HG03060 (cell line): ENCODE data around the gene CFAP298.

Experiments used
- ATAC-seq: cut with Tn5 transposase; IDR thresholded peaks from one replicate; pipeline ENCODE4 v1.9.1; 2021; ENCODE audit warnings: low read depth, moderate number of reproducible peaks; ENCODE audit not compliant: unreplicated experiment

The CFAP298 gene

DNA sequence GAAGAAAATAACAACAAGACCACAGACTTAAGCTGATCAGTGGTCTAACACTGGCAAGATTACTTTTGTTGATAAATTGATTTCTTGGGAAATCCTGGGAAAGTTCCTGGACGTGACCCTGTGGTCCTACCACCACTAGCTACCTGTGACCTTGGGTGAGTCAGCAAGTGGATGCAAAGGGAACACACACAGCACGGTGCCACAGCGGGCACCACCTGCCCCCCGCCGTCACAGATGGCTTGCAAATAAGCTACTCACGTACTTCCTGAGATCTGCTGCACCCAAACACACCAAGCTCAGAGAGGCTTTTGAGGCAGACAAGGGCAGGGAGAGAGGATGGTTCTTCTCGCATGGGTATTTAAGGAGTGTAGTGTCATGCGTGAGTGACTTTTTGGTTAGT is 12.7 kb downstream of the CFAP298 start:
- ATAC-seq: no peak

DNA sequence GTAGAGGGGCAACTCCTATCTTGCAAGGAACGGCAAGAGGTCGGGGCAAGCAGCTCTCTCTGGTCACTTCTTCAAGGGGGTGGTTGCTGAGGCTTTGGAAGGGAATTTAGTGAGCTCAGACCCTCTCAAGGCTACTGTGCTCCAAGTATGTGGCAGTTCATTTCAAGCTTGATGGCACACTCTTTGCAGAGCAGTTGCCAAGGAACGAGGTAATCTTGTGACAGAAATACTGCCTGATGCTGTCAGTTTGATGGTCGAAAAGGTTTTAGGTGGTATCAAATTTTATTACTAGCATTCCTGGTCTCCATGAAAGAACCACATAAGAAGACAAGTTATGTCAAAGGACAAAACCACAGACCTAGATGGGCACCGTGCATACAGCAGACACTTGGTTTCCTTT is 13.1 kb downstream of the CFAP298 start:
- ATAC-seq: no peak

- ATAC-seq: no peak
Measured at GRCh38 chr21:32597205-32597604, 15.0 kb downstream of the CFAP298 start.

GRCh38 chr21:32595431-32595830 is 16.7 kb downstream of the CFAP298 start:
- ATAC-seq: no peak

DNA sequence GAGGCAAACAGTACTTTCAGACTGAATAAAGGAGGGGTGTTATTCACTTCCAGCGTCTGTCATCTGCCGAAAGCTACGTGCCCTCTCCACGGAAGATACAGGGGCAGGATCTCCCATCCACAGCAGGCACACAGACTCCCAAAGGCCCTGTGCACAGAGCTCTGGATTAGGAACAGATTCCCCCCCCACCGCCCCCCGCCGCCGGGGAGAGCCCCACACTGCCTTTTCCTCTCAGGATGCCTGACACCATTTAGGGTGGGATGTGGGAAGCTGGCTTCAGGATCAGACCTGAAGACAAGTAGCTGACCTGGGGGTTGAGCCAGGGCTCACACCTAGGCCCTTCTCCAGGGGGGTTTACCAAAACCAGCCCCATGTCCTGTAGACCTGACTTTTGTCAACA is 18.5 kb downstream of the CFAP298 start:
- ATAC-seq: no peak

DNA sequence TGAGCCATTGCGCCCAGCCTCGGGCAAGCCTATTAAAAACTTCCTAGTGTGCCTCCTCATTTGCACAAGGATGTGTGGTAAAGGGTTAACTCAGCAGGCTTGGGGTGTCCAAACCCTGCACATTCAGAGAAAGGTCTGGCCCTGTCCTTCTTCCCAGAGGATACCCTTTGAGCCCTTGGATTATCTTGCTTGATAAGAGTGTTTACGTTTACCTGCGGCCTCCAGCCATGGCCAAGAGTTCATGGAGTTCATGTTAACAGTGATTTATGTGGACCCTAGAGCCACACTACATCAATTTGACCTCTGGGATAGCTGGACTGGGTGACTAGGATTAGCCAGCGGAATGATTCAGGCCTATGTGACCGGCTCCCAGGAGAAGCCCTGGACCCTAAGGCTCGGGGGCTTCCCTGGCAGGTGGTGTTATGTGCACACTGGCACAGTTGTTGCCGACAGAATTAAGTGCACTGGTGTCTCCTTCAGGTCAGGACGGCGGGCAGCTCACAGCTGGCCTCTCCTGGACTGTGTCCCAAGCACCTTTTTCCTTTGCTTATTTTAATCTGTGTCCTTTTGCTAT is 19.2 kb downstream of the CFAP298 start:
- no peak for ATAC-seq

GRCh38 chr21:32590130-32590529 is 22.0 kb downstream of the CFAP298 start:
- ATAC-seq: no peak

DNA sequence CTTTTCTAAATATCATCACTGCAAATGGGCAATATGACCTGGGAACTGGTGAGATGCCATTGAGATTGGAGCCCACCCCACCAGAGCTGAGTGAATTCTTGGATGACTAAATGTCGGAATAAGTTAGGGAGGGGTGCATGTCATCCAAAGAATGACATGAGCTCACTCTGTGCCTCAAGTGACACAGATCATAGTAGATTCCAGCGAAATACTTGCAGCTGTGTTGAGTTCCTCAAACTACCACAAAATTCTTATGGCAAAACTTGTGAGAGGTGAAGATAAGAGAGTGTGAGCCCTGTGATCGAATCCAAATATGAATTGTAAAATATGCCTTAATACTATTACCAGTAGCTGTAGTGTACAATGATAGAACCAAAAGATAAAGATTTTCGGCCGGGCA is 24.5 kb downstream of the CFAP298 start:
- ATAC-seq: no peak

DNA sequence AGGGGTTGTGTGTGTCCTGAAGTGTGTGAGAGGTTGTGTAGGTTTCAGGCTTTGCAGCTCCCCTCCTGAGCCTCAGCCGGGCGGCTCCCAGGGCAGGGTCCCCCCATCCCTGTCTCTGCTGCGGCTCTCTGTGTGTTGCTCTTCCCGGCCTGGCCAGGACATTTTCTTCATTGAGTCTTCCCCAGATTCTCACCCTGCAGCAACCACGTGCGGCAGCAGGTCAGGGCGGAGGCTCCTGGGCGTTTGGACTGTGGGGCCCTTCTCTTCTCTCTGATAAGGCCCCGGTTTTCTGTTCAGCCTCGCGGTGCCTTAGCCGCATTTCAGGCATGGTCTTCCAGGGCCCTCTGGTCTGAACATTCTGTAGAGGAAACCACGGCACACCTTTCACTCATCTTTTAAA is 25.1 kb downstream of the CFAP298 start:
- no peak for ATAC-seq

- no peak for ATAC-seq
Measured at GRCh38 chr21:32585970-32586369, 26.2 kb downstream of the CFAP298 start.

GRCh38 chr21:32585042-32585710 is 27.0 kb downstream of the CFAP298 start, which contains the start of gene TCP10L:
TSS of gene TCP10L (minus strand) at chr21:32585523. CDS start at chr21:32584304, 1,219 bp downstream.
- ATAC-seq: no peak

DNA sequence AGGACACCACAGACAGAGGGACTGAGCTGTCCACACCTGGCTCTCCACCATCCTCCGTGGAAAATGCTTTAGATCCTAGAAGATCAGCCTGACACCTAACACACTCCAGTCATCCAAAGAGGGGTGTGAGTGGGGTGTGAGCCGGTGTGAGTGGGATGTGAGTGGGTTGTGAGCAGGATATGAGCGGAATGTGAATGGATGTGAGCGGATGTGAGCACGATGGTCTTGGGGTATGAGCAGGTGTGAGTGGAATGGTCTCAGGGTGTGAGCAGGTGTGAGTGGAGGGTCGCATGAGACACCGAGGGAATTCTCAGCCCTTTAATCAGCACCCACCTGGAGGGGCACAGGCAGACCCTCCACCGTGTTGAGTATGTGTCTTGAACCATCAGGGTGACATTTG is 27.7 kb downstream of the CFAP298 start:
- no peak for ATAC-seq

- no peak for ATAC-seq
Measured at GRCh38 chr21:32581732-32582131, 30.4 kb downstream of the CFAP298 start.

DNA sequence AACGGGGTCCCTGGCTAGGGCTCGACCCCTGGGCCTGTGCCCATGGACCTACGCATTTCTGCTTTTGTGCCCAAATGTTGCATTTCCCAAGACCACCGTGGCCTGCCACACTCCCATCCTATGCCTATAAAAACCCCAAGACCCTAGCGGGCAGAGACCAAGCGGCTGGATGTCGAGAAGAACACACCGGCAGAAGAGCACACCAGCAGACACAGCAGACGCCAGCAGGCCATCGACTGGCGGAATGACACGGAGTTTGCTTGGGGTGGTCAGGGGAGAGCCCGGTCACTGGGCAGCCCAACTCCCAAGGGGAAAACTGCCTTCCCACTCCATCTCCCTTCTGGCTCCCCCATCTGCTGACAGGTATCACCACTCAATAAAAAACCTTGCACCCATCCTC is 31.2 kb downstream of the CFAP298 start:
- no peak for ATAC-seq

GRCh38 chr21:32578107-32578691 is 34.0 kb downstream of the CFAP298 start:
- ATAC-seq: no peak

DNA sequence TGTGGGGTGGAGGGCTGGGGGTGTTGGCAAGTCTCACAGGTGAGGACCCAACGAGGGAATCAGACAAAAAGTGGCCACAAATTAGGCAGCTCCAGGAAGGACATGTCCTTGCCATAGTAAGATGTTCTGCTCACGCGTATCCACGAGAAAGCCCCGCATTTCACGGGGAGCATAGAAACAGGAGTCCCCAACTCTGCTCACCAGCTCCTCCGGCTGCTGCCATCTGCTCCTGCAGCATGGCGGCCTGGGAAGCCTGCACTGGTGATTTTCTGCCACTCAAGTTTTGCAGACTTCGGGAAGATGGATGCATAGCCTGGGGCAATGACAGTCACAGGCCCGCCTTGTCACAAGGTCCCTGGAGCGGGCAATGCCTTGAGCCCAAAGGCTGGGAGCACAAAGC is 36.2 kb downstream of the CFAP298 start:
- ATAC-seq: no peak

GRCh38 chr21:32574946-32575925 is 36.9 kb downstream of the CFAP298 start:
- no peak for ATAC-seq

- no peak for ATAC-seq
Measured at GRCh38 chr21:32572574-32573420, 39.4 kb downstream of the CFAP298 start.

DNA sequence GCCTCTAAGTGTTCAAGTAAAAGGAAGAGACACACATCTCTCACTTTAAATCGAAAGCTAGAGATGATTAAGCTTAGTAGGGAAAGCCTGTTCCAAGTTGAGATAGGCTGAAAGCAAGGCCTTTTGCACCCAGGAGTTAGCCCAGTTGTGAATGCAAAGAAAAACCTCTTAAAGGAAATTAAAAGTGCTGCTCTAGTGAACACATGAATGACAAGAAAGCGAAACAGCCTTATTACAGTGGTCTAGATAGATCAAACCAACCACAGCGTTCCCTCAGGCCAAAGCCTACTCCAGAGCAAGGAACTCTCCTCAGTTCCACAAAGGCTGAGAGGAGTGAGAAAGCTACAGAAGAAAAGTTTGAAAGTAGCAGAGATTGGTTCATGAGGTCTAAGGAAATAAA is 41.7 kb downstream of the CFAP298 start:
- ATAC-seq: no peak
